RWPE2 (cell line): Measurements from ENCODE around the gene BPIFA1.
A peak's percentile ranks its signal among the peaks of the same experiment; 100 is the strongest.

Source experiments
- ATAC-seq: fragments of 200-7000 bp; cut with Tn5 transposase; 3 replicates; pipeline ENCODE4 v1.9.1; 2021; ENCODE audit warnings: low read depth
- DNase-seq: peaks from one replicate; pipeline ENCODE4 v3.0.0-alpha.2; 2020; ENCODE audit warnings: low spot score
- H3K27ac ChIP-seq: fragments of 450-650 bp; 2 replicates; pipeline ENCODE4 v1.5.1; 2017; ENCODE audit warnings: mild to moderate bottlenecking; ENCODE audit not compliant: poor library complexity, severe bottlenecking
- H3K27me3 ChIP-seq: fragments of 250-450 bp; sonication (Bioruptor Pico); 2 replicates; pipeline ENCODE4 v1.5.1; 2021; ENCODE audit warnings: mild to moderate bottlenecking, moderate library complexity; ENCODE audit not compliant: insufficient read depth, poor library complexity, severe bottlenecking
- H3K36me3 ChIP-seq: fragments of 250-450 bp; sonication (Bioruptor Pico); 2 replicates; pipeline ENCODE4 v1.5.1; 2020; ENCODE audit warnings: low read depth, mild to moderate bottlenecking, moderate library complexity
- H3K4me1 ChIP-seq: fragments of 250-450 bp; sonication (Bioruptor Pico); 2 replicates; pipeline ENCODE4 v1.5.1; 2021; ENCODE audit warnings: mild to moderate bottlenecking, moderate library complexity; ENCODE audit not compliant: insufficient read depth, poor library complexity, severe bottlenecking
- H3K4me3 ChIP-seq: fragments of 250-450 bp; sonication (Bioruptor Pico); 2 replicates; pipeline ENCODE4 v1.5.1; 2021; ENCODE audit warnings: mild to moderate bottlenecking, moderate library complexity; ENCODE audit not compliant: severe bottlenecking
- H3K9me3 ChIP-seq: fragments of 250-450 bp; sonication (Bioruptor Pico); 2 replicates; pipeline ENCODE4 v1.5.1; 2021; ENCODE audit warnings: mild to moderate bottlenecking, moderate library complexity; ENCODE audit not compliant: severe bottlenecking
- CTCF ChIP-seq: fragments of 450-650 bp; IDR thresholded peaks from one replicate; pipeline ENCODE4 v1.5.1; 2017; ENCODE audit warnings: mild to moderate bottlenecking, moderate library complexity; ENCODE audit not compliant: poor library complexity, severe bottlenecking

The BPIFA1 gene

GRCh38 chr20:33210371-33210770 lies 25.4 kb upstream of the BPIFA1 start:
- H3K9me3 ChIP-seq, result no peaks in the 10 kb centered on the region
- no peak for TF ChIP-seq CTCF
- no peak for DNase-seq
- H3K27ac ChIP-seq, result no peak overlapping the region
- no peaks in the 10 kb centered on the region for H3K36me3 ChIP-seq
- H3K4me3 ChIP-seq, result no peak overlapping the region
- peaks cover 28% of the 10 kb centered on the region for H3K27me3 ChIP-seq
- ATAC-seq, result no peak
- H3K4me1 ChIP-seq, result no peaks in the 10 kb centered on the region

DNA sequence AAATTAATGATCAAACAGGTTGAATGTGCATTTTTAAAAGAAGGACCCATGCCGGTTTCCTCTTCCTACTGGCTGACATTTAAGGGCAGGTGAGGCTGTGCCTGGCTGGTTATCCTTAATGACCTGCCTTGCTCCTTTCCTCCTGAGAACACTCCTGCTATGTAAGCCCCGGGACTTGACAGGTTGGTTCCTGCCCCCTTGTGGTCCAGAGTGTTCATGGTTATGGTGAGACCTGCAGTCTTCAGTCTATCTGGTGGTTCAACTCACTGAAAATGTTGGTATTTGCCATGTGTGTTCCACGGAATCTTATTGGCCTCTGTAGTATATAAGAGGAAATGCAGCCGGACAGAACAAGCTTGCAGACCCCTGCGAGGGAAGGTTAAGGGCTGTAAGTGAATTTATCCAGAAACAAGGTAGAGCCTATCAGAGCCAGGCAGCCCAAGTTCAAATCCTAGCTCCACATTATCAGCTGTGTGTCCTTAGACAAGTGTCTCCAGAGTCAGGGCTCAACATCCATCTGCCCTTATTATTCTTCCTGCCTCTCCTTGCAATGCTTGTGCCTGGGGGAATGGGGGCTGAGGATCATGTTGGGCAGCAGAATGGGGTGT lies 23.9 kb upstream of the BPIFA1 start:
- Histone ChIP-seq H3K27me3 (peaks cover 36% of the 10 kb centered on the region), H3K27ac (no peak overlapping the region), H3K4me3 (no peak overlapping the region), H3K4me1 (no peaks in the 10 kb centered on the region), H3K9me3 (no peaks in the 10 kb centered on the region), H3K36me3 (no peaks in the 10 kb centered on the region)
- TF ChIP-seq CTCF, result peak; percentile 92
- peak; percentile 92 for ATAC-seq
- DNase-seq, result no peak

GRCh38 chr20:33217052-33217451 lies 18.7 kb upstream of the BPIFA1 start, which contains the start of gene BPIFA3:
Gene BPIFA3 (plus strand): TSS chr20:33217352. CDS start chr20:33217537, 185 bp downstream.
- H3K27ac ChIP-seq, result no peak within 1 kb of the TSS
- DNase-seq, result no peak
- H3K36me3 ChIP-seq, result no peaks in the 10 kb centered on the region
- no peak within 1 kb of the TSS for H3K4me3 ChIP-seq
- H3K4me1 ChIP-seq, result no peaks in the 10 kb centered on the region
- peaks cover 70% of the 10 kb centered on the region for H3K27me3 ChIP-seq
- no peak for ATAC-seq
- no peak for TF ChIP-seq CTCF
- no peaks in the 10 kb centered on the region for H3K9me3 ChIP-seq

GRCh38 chr20:33224399-33224798 lies 11.4 kb upstream of the BPIFA1 start:
- H3K36me3 ChIP-seq, result no peaks in the 10 kb centered on the region
- no peak overlapping the region for H3K27ac ChIP-seq
- no peak for TF ChIP-seq CTCF
- no peaks in the 10 kb centered on the region for H3K4me1 ChIP-seq
- H3K9me3 ChIP-seq, result no peaks in the 10 kb centered on the region
- DNase-seq, result no peak
- H3K4me3 ChIP-seq, result no peak overlapping the region
- H3K27me3 ChIP-seq, result peaks cover 27% of the 10 kb centered on the region
- ATAC-seq, result no peak

DNA sequence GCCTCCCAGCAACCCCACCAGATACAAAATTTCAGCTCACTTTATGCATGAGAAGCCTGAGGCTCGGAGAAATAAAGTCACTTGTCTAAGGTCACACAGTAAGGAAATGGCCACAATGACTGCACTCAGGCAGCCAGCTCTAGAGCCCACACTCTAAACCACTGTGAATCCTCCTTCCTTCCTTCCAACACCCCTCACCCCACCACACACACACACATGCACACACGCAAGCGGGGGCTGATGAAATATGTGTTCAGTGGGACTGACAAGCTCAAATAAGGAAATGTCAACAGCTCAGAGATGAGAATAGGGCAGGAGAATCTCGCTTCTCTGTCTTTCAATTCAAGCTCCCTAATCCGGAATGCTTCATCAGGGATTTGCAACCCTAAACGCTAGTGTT lies 6.0 kb upstream of the BPIFA1 start:
- no peak overlapping the region for H3K27ac ChIP-seq
- H3K36me3 ChIP-seq, result no peaks in the 10 kb centered on the region
- H3K4me1 ChIP-seq, result no peaks in the 10 kb centered on the region
- ATAC-seq, result no peak
- H3K4me3 ChIP-seq, result no peak overlapping the region
- H3K27me3 ChIP-seq, result peaks cover 30% of the 10 kb centered on the region
- H3K9me3 ChIP-seq, result no peaks in the 10 kb centered on the region
- no peak for DNase-seq
- no peak for TF ChIP-seq CTCF
